ENCODE measurements around the gene GRIK4.
"Not testable (repeated sequence)": the region's sequence is repeated elsewhere in the genome, so short reads cannot be mapped to it uniquely, and the experiment has no call there.

Gene GRIK4

GRCh38 chr11:120618399-120618798 is 106.9 kb downstream of the GRIK4 start:
- H3K4me3 ChIP-seq (ENCODE audit: low read depth, low read length): no peak overlapping the region
- no peak for DNase-seq (ENCODE audit: low read depth)
- no peak for TF ChIP-seq CTCF (conservative IDR thresholded peaks at IDR 0.05; ENCODE audit: low read depth, low read length)

- no peak for DNase-seq (ENCODE audit: low read depth)
Measured at GRCh38 chr11:120622189-120622875, 110.8 kb downstream of the GRIK4 start.

GRCh38 chr11:120624992-120625391 is 113.4 kb downstream of the GRIK4 start:
- DNase-seq (ENCODE audit: low read depth); H3K4me3 ChIP-seq (ENCODE audit: low read depth, low read length): not testable (repeated sequence)

More at GRCh38 chr11:120622189-120622875, 110.8 kb downstream of the GRIK4 start:
- peak; percentile 2 for TF ChIP-seq CTCF (conservative IDR thresholded peaks at IDR 0.05; ENCODE audit: low read depth, low read length)
- H3K4me3 ChIP-seq (ENCODE audit: low read depth, low read length): no peak overlapping the region

- TF ChIP-seq CTCF (conservative IDR thresholded peaks at IDR 0.05; ENCODE audit: low read depth, low read length): no peak
- no peak for DNase-seq (ENCODE audit: low read depth)
- H3K4me3 ChIP-seq (ENCODE audit: low read depth, low read length): no peak overlapping the region
Measured at GRCh38 chr11:120625565-120625964, 114.0 kb downstream of the GRIK4 start.

GRCh38 chr11:120626791-120627190 is 115.2 kb downstream of the GRIK4 start:
- TF ChIP-seq CTCF (conservative IDR thresholded peaks at IDR 0.05; ENCODE audit: low read depth, low read length): no peak
- DNase-seq (ENCODE audit: low read depth): no peak
- no peak overlapping the region for H3K4me3 ChIP-seq (ENCODE audit: low read depth, low read length)

GRCh38 chr11:120627327-120628163 is 116.0 kb downstream of the GRIK4 start:
- no peak for TF ChIP-seq CTCF (conservative IDR thresholded peaks at IDR 0.05; ENCODE audit: low read depth, low read length)

GRCh38 chr11:120629407-120630080 is 118.0 kb downstream of the GRIK4 start:
- no peak for DNase-seq (ENCODE audit: low read depth)
- no peak overlapping the region for H3K4me3 ChIP-seq (ENCODE audit: low read depth, low read length)
- TF ChIP-seq CTCF (conservative IDR thresholded peaks at IDR 0.05; ENCODE audit: low read depth, low read length): no peak

More at GRCh38 chr11:120627327-120628163, 116.0 kb downstream of the GRIK4 start:
- no peak for DNase-seq (ENCODE audit: low read depth)
- no peak overlapping the region for H3K4me3 ChIP-seq (ENCODE audit: low read depth, low read length)

Measured in choroid plexus epithelial cell (primary cell).